ENCODE measurements around the gene TIMP2.

- no peak for TF ChIP-seq MAX (IDR thresholded peaks at IDR 0.05)
- no peak for TF ChIP-seq CTCF (IDR thresholded peaks at IDR 0.05; ENCODE audit: low read depth, low read length, missing input control)
- no peak for TF ChIP-seq JUND (IDR thresholded peaks at IDR 0.05)
- no peak for TF ChIP-seq REST (IDR thresholded peaks at IDR 0.05)
- TF ChIP-seq NR2F2 (IDR thresholded peaks at IDR 0.05): no peak
- TF ChIP-seq SP1 (IDR thresholded peaks at IDR 0.05): no peak
- TF ChIP-seq YY1 (IDR thresholded peaks at IDR 0.05): no peak
- TF ChIP-seq RAD21 (IDR thresholded peaks at IDR 0.05): no peak
- no peak for TF ChIP-seq ATF3 (IDR thresholded peaks at IDR 0.05)
- no peak for TF ChIP-seq GABPA (IDR thresholded peaks at IDR 0.05 in 1 of 2, conservative IDR thresholded peaks at IDR 0.05 in 1 of 2)
- no peak for TF ChIP-seq EGR1 (IDR thresholded peaks at IDR 0.05; ENCODE audit: low read depth in 2 of 2)
Observed at GRCh38 chr17:78884876-78885667, 40.1 kb downstream of the TIMP2 start.
